Neural cell (in vitro differentiated cells): ENCODE results near the gene MYCL. TPM values are rescaled to one million over a fixed set of nuclear protein-coding genes. Genes with fewer than 3 reads are reported as not detected.

Experiments
- H2AFZ ChIP-seq: fragments of 200-600, 300-800 bp; sonication (generic), shearing (Covaris generic); 2 replicates; pipeline ENCODE4 v1.6.0; 2014; ENCODE audit warnings: low read depth, mild to moderate bottlenecking, antibody characterized with exemption, low read length, moderate library complexity
- H3F3A ChIP-seq: fragments of 200-600 bp; shearing (Covaris generic); 2 replicates; pipeline ENCODE4 v1.6.1; 2016; ENCODE audit warnings: mild to moderate bottlenecking, moderate library complexity, mixed read lengths, antibody characterized with exemption, low read length; ENCODE audit not compliant: insufficient read depth, poor library complexity, severe bottlenecking
- H3K27ac ChIP-seq: fragments of 200-600, 300-800 bp; sonication (generic), shearing (Covaris generic); 2 replicates; pipeline ENCODE4 v1.5.1; 2014; ENCODE audit warnings: mild to moderate bottlenecking, low read length, moderate library complexity
- H3K27me3 ChIP-seq: fragments of 300-800, 200-600 bp; sonication (generic), shearing (Covaris generic); 2 replicates; pipeline ENCODE4 v1.6.0; 2014; ENCODE audit warnings: mild to moderate bottlenecking, low read depth, low read length, moderate library complexity; ENCODE audit not compliant: insufficient read depth
- H3K36me3 ChIP-seq: fragments of 300-800, 200-600 bp; sonication (generic), shearing (Covaris generic); 2 replicates; pipeline ENCODE4 v1.5.1; 2014; ENCODE audit warnings: mild to moderate bottlenecking, antibody characterized with exemption, low read length, moderate library complexity; ENCODE audit not compliant: insufficient read depth
- H3K4me2 ChIP-seq: fragments of 300-800, 200-600 bp; sonication (generic), shearing (Covaris generic); 2 replicates; pipeline ENCODE4 v1.6.0; 2014; ENCODE audit warnings: mild to moderate bottlenecking, low read length
- H3K4me3 ChIP-seq: fragments of 300-800, 200-600 bp; sonication (generic), shearing (Covaris generic); 2 replicates; pipeline ENCODE4 v1.5.1; 2014; ENCODE audit warnings: mild to moderate bottlenecking, low read length, moderate library complexity
- H3K79me2 ChIP-seq: fragments of 200-600 bp; shearing (Covaris generic); replicated peaks from 2 replicates; pipeline ENCODE4 v1.6.0; 2014; ENCODE audit warnings: mild to moderate bottlenecking, low read length, moderate library complexity; ENCODE audit not compliant: insufficient read depth
- H3K9ac ChIP-seq: fragments of 300-800, 200-600 bp; sonication (generic), shearing (Covaris generic); 2 replicates; pipeline ENCODE4 v1.6.1; 2016; ENCODE audit warnings: mild to moderate bottlenecking, low read length, mixed read lengths
- H3K9me2 ChIP-seq: fragments of 200-600 bp; shearing (Covaris generic); 2 replicates; pipeline ENCODE4 v1.6.1; 2016; ENCODE audit warnings: mild to moderate bottlenecking, low read length, mixed read lengths; ENCODE audit not compliant: insufficient read depth
- H3K9me3 ChIP-seq: fragments of 200-600, 300-800 bp; sonication (generic), shearing (Covaris generic); 2 replicates; pipeline ENCODE4 v1.6.1; 2016; ENCODE audit warnings: mild to moderate bottlenecking, mixed run types, low read length, moderate library complexity, mixed read lengths
- H4K20me1 ChIP-seq: fragments of 200-600 bp; shearing (Covaris generic); 2 replicates; pipeline ENCODE4 v1.6.1; 2016; ENCODE audit warnings: mild to moderate bottlenecking, mixed run types; ENCODE audit not compliant: insufficient read depth
- EP300 ChIP-seq: fragments of 450-650 bp; conservative IDR thresholded peaks from 2 replicates; pipeline ENCODE4 v1.6.1; 2014; ENCODE audit warnings: antibody characterized with exemption, mild to moderate bottlenecking, moderate library complexity; ENCODE audit not compliant: poor library complexity, severe bottlenecking
- EZH2 ChIP-seq: fragments of 200-600, 300-800 bp; shearing (Covaris generic), sonication (generic); IDR thresholded peaks from 2 replicates; pipeline ENCODE4 v1.6.1; 2014; ENCODE audit warnings: antibody characterized with exemption, low read length, borderline replicate concordance, mild to moderate bottlenecking; ENCODE audit not compliant: insufficient read depth, poor library complexity, severe bottlenecking
- MXI1 ChIP-seq: fragments of 450-650 bp; conservative IDR thresholded peaks from 2 replicates; pipeline ENCODE4 v1.6.1; 2014; ENCODE audit warnings: antibody characterized with exemption, mild to moderate bottlenecking; ENCODE audit not compliant: poor library complexity, severe bottlenecking
- POLR2AphosphoS5 ChIP-seq: IDR thresholded peaks from 2 replicates; pipeline ENCODE4 v1.6.1; 2012
- RAD21 ChIP-seq: fragments of 450-650 bp; conservative IDR thresholded peaks from 2 replicates; pipeline ENCODE4 v1.6.1; 2014; ENCODE audit warnings: antibody characterized with exemption, mild to moderate bottlenecking, moderate library complexity
- SMC3 ChIP-seq: fragments of 450-650 bp; conservative IDR thresholded peaks from 2 replicates; pipeline ENCODE4 v1.6.1; 2014; ENCODE audit warnings: antibody characterized with exemption, mild to moderate bottlenecking, moderate library complexity; ENCODE audit not compliant: poor library complexity
- TAF1 ChIP-seq: IDR thresholded peaks from 2 replicates; pipeline ENCODE4 v1.6.1; 2012; ENCODE audit warnings: low read depth
- polyA plus RNA-seq: library from polyadenylated mRNA; depleted of rRNA; stranded (reverse); fragments of >200 nt; gene quantifications from 2 replicates; pipeline ENCODE4 v1.2.3, GENCODE V29; 2014
- TF ChIP-seq, protein P1 (sequence below): fragments of 450-650 bp; IDR thresholded peaks from 2 replicates; pipeline ENCODE4 v1.5.1; 2014; ENCODE audit warnings: antibody characterized with exemption, mild to moderate bottlenecking, moderate library complexity; ENCODE audit not compliant: poor library complexity, severe bottlenecking
- TF ChIP-seq, protein P2 (sequence below): IDR thresholded peaks from 2 replicates; pipeline ENCODE4 v1.6.1; 2012; ENCODE audit warnings: borderline replicate concordance

MYCL gene
- polyA plus RNA-seq, 1 donor from 2014 or later, result 35.2 TPM

DNA sequence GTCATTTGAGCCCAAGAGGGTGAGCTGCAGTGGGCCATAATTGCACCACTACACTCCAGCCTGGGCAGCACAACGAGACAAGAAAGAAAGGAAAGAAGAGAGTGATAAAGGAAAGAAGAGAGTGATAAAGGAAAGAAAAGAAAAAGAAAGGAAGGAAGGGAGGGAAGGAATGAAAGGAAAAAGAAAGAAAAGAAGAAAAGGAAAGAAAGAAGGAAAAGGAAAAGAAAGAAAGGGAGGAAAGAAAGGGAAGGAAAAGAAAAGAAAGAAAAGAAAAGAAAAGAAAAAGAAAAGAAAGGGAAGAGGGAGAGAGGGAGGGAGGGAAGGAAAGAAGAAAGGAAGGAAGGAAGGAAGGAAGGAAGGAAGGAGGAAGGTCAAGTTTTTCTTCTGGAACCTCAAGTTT, 36.0 kb downstream of the MYCL start:
- H3K27me3 ChIP-seq, result no peaks in the 10 kb centered on the region
- H4K20me1 ChIP-seq, result no peaks in the 10 kb centered on the region
- TF ChIP-seq RAD21 (no peak), POLR2AphosphoS5 (no peak), EP300 (no peak), MXI1 (no peak)
- TF ChIP-seq, protein P1, sequence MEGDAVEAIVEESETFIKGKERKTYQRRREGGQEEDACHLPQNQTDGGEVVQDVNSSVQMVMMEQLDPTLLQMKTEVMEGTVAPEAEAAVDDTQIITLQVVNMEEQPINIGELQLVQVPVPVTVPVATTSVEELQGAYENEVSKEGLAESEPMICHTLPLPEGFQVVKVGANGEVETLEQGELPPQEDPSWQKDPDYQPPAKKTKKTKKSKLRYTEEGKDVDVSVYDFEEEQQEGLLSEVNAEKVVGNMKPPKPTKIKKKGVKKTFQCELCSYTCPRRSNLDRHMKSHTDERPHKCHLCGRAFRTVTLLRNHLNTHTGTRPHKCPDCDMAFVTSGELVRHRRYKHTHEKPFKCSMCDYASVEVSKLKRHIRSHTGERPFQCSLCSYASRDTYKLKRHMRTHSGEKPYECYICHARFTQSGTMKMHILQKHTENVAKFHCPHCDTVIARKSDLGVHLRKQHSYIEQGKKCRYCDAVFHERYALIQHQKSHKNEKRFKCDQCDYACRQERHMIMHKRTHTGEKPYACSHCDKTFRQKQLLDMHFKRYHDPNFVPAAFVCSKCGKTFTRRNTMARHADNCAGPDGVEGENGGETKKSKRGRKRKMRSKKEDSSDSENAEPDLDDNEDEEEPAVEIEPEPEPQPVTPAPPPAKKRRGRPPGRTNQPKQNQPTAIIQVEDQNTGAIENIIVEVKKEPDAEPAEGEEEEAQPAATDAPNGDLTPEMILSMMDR, result no peak
- TF ChIP-seq, protein P2, sequence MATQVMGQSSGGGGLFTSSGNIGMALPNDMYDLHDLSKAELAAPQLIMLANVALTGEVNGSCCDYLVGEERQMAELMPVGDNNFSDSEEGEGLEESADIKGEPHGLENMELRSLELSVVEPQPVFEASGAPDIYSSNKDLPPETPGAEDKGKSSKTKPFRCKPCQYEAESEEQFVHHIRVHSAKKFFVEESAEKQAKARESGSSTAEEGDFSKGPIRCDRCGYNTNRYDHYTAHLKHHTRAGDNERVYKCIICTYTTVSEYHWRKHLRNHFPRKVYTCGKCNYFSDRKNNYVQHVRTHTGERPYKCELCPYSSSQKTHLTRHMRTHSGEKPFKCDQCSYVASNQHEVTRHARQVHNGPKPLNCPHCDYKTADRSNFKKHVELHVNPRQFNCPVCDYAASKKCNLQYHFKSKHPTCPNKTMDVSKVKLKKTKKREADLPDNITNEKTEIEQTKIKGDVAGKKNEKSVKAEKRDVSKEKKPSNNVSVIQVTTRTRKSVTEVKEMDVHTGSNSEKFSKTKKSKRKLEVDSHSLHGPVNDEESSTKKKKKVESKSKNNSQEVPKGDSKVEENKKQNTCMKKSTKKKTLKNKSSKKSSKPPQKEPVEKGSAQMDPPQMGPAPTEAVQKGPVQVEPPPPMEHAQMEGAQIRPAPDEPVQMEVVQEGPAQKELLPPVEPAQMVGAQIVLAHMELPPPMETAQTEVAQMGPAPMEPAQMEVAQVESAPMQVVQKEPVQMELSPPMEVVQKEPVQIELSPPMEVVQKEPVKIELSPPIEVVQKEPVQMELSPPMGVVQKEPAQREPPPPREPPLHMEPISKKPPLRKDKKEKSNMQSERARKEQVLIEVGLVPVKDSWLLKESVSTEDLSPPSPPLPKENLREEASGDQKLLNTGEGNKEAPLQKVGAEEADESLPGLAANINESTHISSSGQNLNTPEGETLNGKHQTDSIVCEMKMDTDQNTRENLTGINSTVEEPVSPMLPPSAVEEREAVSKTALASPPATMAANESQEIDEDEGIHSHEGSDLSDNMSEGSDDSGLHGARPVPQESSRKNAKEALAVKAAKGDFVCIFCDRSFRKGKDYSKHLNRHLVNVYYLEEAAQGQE, result no peak
- H3K4me2 ChIP-seq, result no peak overlapping the region
- no peak overlapping the region for H3K4me3 ChIP-seq
- peaks cover 62% of the 10 kb centered on the region for H3K79me2 ChIP-seq
- H3K9me3 ChIP-seq, result no peaks in the 10 kb centered on the region
- H2AFZ ChIP-seq, result no peak overlapping the region
- H3K9me2 ChIP-seq, result no peaks in the 10 kb centered on the region
- H3F3A ChIP-seq, result no peaks in the 10 kb centered on the region
- no peaks in the 10 kb centered on the region for H3K36me3 ChIP-seq
- no peak overlapping the region for H3K27ac ChIP-seq
- H3K9ac ChIP-seq, result no peak overlapping the region

DNA sequence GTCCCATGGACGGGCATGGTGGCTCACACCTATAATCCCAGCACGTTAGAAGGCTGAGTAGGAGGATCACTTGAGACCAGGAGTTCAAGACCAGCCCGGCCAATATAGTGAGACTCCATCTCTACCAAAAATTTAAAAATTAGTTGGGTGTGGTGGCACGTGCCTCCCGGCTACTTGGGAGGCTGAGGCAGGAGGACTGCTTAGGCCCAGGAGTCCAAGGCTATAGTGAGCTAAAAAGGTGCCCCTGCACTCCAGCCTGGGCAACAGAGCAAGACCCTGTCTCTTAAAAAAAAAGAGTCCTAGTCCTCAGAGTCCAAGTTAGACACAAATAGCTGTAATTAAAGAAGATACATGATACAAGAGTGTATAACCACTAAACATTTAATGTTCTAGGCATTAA, 38.5 kb downstream of the MYCL start:
- H3F3A ChIP-seq, result no peaks in the 10 kb centered on the region
- no peaks in the 10 kb centered on the region for H4K20me1 ChIP-seq
- H3K9me3 ChIP-seq, result no peaks in the 10 kb centered on the region
- no peak overlapping the region for H2AFZ ChIP-seq
- H3K4me3 ChIP-seq, result peak overlapping the region; percentile 19
- TF ChIP-seq EZH2 (no peak), SMC3 (no peak), TAF1 (no peak), RAD21 (no peak), MXI1 (no peak), EP300 (no peak), POLR2AphosphoS5 (no peak)
- TF ChIP-seq, protein P2, result no peak
- TF ChIP-seq, protein P1, result no peak
- H3K36me3 ChIP-seq, result no peaks in the 10 kb centered on the region
- H3K27me3 ChIP-seq, result no peaks in the 10 kb centered on the region
- H3K9ac ChIP-seq, result no peak overlapping the region
- H3K27ac ChIP-seq, result peak overlapping the region; percentile 40
- H3K9me2 ChIP-seq, result no peaks in the 10 kb centered on the region
- peaks cover 73% of the 10 kb centered on the region for H3K79me2 ChIP-seq
- H3K4me2 ChIP-seq, result no peak overlapping the region
